HG02870 (cell line): ENCODE results near the gene DCBLD1.
"Not testable (repeated sequence)": the region's sequence is repeated elsewhere in the genome, so short reads cannot be mapped to it uniquely, and the experiment has no call there.

Experiments
- ATAC-seq: cut with Tn5 transposase; IDR thresholded peaks from one replicate; pipeline ENCODE4 v1.9.1; 2021; ENCODE audit warnings: mild to moderate bottlenecking, moderate library complexity; ENCODE audit not compliant: unreplicated experiment

DCBLD1 gene

GRCh38 chr6:117497237-117497636 is 14.8 kb downstream of the DCBLD1 start:
- ATAC-seq, result no peak

GRCh38 chr6:117498159-117498558 is 15.7 kb downstream of the DCBLD1 start:
- ATAC-seq, result peak; percentile 53

GRCh38 chr6:117501722-117502121 is 19.2 kb downstream of the DCBLD1 start:
- no peak for ATAC-seq

- no peak for ATAC-seq
Observed at GRCh38 chr6:117502580-117502979, 20.1 kb downstream of the DCBLD1 start.

GRCh38 chr6:117503211-117503610 is 20.7 kb downstream of the DCBLD1 start:
- no peak for ATAC-seq

GRCh38 chr6:117504478-117505144 is 22.1 kb downstream of the DCBLD1 start:
- ATAC-seq, result no peak

- no peak for ATAC-seq
Observed at GRCh38 chr6:117505311-117505710, 22.8 kb downstream of the DCBLD1 start.

- ATAC-seq, result no peak
Observed at GRCh38 chr6:117506180-117506835, 23.8 kb downstream of the DCBLD1 start.

GRCh38 chr6:117506907-117507306 is 24.4 kb downstream of the DCBLD1 start:
- no peak for ATAC-seq

- no peak for ATAC-seq
Observed at GRCh38 chr6:117508450-117508971, 26.0 kb downstream of the DCBLD1 start.

GRCh38 chr6:117509021-117509420 is 26.5 kb downstream of the DCBLD1 start:
- ATAC-seq, result no peak

GRCh38 chr6:117512056-117512828 is 29.8 kb downstream of the DCBLD1 start:
- ATAC-seq, result no peak

GRCh38 chr6:117512987-117513573 is 30.6 kb downstream of the DCBLD1 start:
- ATAC-seq, result no peak

GRCh38 chr6:117513778-117514365 is 31.4 kb downstream of the DCBLD1 start:
- ATAC-seq, result no peak

- ATAC-seq, result no peak
Observed at GRCh38 chr6:117514655-117515054, 32.2 kb downstream of the DCBLD1 start.

GRCh38 chr6:117515326-117515725 is 32.9 kb downstream of the DCBLD1 start:
- no peak for ATAC-seq

- ATAC-seq, result not testable (repeated sequence)
Observed at GRCh38 chr6:117517995-117518394, 35.5 kb downstream of the DCBLD1 start.

- no peak for ATAC-seq
Observed at GRCh38 chr6:117518870-117519269, 36.4 kb downstream of the DCBLD1 start.

- ATAC-seq, result no peak
Observed at GRCh38 chr6:117520603-117521395, 38.3 kb downstream of the DCBLD1 start.
